Effector memory CD4-positive, alpha-beta T cell (primary cell): Measurements from ENCODE around the gene UCP2.
A peak's percentile ranks its signal among the peaks of the same experiment; 100 is the strongest.

Experiments
- DNase-seq, 3 donors: peaks; one replicate each; pipeline ENCODE4 v3.0.0-alpha.2; 2020
- H3K27ac ChIP-seq: 2 replicates; pipeline ENCODE4 v1.7.0; 2013; ENCODE audit warnings: mild to moderate bottlenecking, low read length, moderate library complexity; ENCODE audit not compliant: insufficient read depth, poor library complexity, severe bottlenecking
- H3K27me3 ChIP-seq: replicated peaks from 2 replicates; pipeline ENCODE4 v1.7.0; 2013; ENCODE audit warnings: mild to moderate bottlenecking, low read length; ENCODE audit not compliant: insufficient read depth, control insufficient read depth, poor library complexity, severe bottlenecking
- H3K36me3 ChIP-seq: 2 replicates; pipeline ENCODE4 v1.7.0; 2013; ENCODE audit warnings: mild to moderate bottlenecking, low read length, moderate library complexity; ENCODE audit not compliant: control insufficient read depth, insufficient read depth
- H3K4me1 ChIP-seq: 2 replicates; pipeline ENCODE4 v1.7.0; 2013; ENCODE audit warnings: low read length, mild to moderate bottlenecking; ENCODE audit not compliant: control insufficient read depth, insufficient read depth, poor library complexity, severe bottlenecking
- H3K4me3 ChIP-seq: 2 replicates; pipeline ENCODE4 v1.7.0; 2013; ENCODE audit warnings: low read length, low read depth, mild to moderate bottlenecking; ENCODE audit not compliant: insufficient read depth, poor library complexity, severe bottlenecking
- H3K9me3 ChIP-seq: 2 replicates; pipeline ENCODE4 v1.7.0; 2013; ENCODE audit warnings: mild to moderate bottlenecking, low read length, moderate library complexity; ENCODE audit not compliant: control insufficient read depth

Gene UCP2

GRCh38 chr11:73980001-73980961, 2.4 kb downstream of the UCP2 start:
- Histone ChIP-seq H3K4me1 (peaks cover 68% of the 10 kb centered on the region), H3K36me3 (peaks cover 48% of the 10 kb centered on the region), H3K4me3 (peak overlapping the region; percentile 71), H3K9me3 (no peaks in the 10 kb centered on the region), H3K27ac (peak overlapping the region; percentile 92), H3K27me3 (no peaks in the 10 kb centered on the region)
- peak; percentile 60 to 73 (median 66) for DNase-seq

DNA sequence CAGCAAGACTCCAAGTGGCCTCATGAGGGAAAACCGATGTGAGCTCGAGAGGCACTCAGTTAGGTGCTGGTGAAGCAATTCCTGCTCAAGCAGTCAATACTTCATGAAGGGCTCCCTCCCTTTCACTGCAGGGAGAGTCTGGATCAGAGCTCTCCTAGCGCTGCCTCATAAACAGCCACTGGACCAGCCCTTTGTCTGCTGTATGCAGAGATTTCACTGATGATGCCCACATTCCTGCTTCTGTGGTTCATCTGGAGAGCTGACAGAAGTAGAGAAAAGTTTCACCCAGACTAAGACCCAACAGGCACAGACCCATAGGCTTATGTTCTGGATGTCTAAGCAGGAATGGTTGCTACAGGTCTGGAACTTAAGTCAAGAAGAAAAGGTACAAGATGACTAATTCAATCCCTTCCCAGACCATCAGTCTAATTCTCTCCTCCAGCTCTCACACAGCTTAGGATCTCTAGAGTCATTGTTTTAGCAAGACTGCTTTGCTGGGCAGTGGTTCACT, 4.0 kb downstream of the UCP2 start:
- H3K4me1 ChIP-seq, result peaks cover 82% of the 10 kb centered on the region
- H3K9me3 ChIP-seq, result no peaks in the 10 kb centered on the region
- peak overlapping the region; percentile 71 for H3K4me3 ChIP-seq
- no peaks in the 10 kb centered on the region for H3K27me3 ChIP-seq
- peak overlapping the region; percentile 92 for H3K27ac ChIP-seq
- H3K36me3 ChIP-seq, result peaks cover 56% of the 10 kb centered on the region
- DNase-seq, result no peak

DNA sequence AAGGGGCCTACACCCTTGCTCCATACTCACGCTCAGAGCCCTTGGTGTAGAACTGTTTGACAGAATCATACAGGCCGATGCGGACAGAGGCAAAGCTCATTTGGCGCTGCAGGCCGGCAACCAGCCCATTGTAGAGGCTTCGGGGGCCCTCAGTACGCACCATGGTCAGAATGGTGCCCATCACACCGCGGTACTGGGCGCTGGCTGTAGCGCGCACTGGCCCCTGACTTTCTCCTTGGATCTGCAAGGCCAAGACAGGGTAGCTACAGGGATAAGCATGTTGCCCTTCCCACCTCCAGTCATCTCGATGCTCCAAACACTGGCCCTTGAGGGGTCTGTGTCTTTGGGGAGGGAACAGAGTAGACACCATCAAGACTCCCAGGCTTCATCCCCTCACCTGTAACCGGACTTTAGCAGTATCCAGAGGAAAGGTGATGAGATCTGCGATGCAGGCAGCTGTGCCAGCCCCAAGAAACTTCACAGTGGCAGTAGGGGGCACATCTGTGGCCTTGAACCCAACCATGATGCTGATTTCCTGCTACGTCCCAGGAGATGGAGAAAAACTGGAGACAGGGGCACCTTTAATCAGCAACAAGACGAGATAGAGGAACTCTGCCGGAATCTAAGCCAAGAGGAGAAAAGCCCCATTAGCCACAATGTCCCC, 4.7 kb downstream of the UCP2 start:
- Histone ChIP-seq H3K4me1 (peaks cover 85% of the 10 kb centered on the region), H3K36me3 (peaks cover 56% of the 10 kb centered on the region), H3K9me3 (no peaks in the 10 kb centered on the region), H3K27me3 (no peaks in the 10 kb centered on the region), H3K4me3 (peak overlapping the region; percentile 71), H3K27ac (peak overlapping the region; percentile 92)
- no peak for DNase-seq

DNA sequence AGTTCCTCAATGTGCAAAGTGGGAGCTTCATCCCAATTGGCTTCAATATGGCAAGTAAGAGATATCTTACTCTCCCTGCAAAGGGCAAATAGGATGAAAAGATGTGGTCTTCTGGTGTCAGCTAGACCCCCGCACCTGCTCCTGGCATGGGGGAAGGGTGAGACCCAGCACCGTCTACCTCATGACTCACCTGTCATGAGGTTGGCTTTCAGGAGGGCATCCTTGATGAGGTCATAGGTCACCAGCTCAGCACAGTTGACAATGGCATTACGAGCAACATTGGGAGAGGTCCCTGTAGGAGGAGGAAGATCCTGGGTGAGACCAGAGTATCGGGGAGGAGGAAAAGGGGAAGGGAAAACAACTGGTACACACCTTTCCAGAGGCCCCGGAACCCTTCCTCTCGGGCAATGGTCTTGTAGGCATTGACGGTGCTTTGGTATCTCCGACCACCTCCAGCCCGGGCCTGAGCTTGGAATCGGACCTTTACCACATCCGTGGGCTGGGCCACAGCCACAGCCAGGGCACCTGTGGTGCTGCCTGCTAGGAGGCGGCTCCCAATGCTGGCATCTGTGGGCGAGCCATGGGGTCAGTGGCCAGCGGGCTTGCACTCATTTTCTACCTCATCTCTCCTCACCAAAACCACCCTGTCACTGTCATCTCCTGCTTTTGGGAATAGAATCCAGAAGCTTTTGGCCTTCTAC, 6.0 kb downstream of the UCP2 start:
- peaks cover 53% of the 10 kb centered on the region for H3K36me3 ChIP-seq
- H3K27me3 ChIP-seq, result no peaks in the 10 kb centered on the region
- no peak overlapping the region for H3K4me3 ChIP-seq
- DNase-seq, result no peak
- no peaks in the 10 kb centered on the region for H3K9me3 ChIP-seq
- H3K27ac ChIP-seq, result peak overlapping the region; percentile 92
- peaks cover 97% of the 10 kb centered on the region for H3K4me1 ChIP-seq

GRCh38 chr11:73975479-73975757, 7.2 kb downstream of the UCP2 start:
- Histone ChIP-seq H3K9me3 (no peaks in the 10 kb centered on the region), H3K4me1 (peaks cover 96% of the 10 kb centered on the region), H3K27me3 (no peaks in the 10 kb centered on the region), H3K4me3 (no peak overlapping the region), H3K27ac (peak overlapping the region; percentile 54), H3K36me3 (peaks cover 48% of the 10 kb centered on the region)
- DNase-seq, result no peak

DNA sequence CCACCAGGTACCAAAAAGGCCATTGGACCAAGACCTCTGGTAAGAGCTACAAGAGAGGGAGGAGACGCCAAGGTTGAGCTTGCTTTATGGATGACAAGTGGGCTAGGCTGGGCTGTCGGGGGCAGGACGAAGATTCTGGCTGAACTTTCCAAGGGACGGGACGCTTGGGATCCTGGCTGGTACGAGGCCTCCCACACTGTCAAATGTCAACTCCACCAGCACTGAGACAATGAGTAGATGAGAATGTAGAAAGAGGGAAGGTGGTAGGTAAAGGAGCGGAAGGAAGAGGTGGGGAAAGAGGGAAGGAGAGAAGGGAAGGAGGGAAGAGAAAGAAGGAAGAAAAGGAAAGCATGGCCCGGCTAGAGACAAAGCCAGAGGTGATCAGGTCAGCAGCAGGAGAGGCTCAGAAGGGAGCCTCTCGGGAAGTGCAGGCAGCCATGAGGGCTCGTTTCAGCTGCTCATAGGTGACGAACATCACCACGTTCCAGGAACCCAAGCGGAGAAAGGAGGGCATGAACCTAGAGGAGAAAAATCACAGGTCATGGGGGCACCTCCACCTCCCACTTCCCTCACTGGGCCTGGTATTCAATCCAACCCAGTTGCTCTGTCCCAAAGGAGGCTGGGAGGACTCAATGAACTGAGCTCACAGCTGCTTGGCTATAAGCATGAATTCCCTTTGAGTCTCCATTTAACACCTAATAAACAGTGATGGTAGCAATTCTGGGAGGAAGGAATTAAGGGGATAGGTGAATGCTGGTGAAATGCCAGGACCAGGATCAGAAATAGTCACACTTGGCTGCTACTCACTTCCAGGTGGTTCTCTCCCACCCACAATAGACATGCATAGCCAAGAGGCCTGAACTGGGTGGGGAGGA, 7.8 kb downstream of the UCP2 start:
- no peaks in the 10 kb centered on the region for H3K27me3 ChIP-seq
- peaks cover 97% of the 10 kb centered on the region for H3K4me1 ChIP-seq
- H3K4me3 ChIP-seq, result peak overlapping the region; percentile 23
- no peak for DNase-seq
- H3K27ac ChIP-seq, result peak overlapping the region; percentile 54
- peaks cover 45% of the 10 kb centered on the region for H3K36me3 ChIP-seq
- no peaks in the 10 kb centered on the region for H3K9me3 ChIP-seq

DNA sequence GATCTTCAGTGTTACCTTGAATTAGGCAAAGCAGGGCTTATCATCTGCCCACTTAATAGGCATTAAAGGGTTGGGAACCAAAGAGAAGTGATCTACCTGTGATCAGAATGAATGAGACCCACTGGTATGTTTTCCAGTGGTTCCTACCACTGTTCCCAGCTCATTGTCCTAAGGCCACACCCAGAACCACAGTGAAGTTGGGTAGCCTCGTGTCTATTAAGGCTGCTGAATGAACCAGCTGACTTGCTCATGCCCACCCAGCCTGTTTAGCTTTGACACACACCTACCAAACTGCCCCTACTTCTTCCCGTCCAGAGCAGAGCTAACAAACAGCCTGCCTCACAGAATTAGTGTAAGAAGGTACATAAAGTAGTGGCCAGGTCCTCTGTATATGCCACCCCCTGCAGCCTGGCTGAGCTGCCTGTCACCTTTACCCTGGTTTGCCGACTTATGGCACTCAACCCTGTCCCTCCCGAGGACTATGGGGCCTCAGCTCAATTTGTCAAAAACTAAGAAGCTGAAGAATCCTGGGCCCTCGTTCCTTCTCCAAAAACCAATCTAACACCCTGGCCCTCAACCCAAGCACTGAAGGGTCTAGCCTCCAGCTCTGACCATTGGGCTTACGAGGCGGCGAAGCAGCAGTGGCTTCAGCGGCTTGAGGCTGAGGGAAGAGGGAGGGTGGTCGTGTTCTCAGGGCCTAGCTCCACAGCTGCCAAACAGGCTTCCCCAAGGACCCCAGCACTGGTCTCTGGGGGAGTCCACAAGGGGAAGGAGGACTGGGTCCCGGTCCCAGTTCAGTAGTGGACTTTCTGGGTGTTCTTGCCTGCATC, 9.8 kb downstream of the UCP2 start:
- no peak overlapping the region for H3K4me3 ChIP-seq
- DNase-seq, result no peak
- H3K9me3 ChIP-seq, result no peaks in the 10 kb centered on the region
- H3K27ac ChIP-seq, result peak overlapping the region; percentile 54
- no peaks in the 10 kb centered on the region for H3K27me3 ChIP-seq
- H3K4me1 ChIP-seq, result peaks cover 97% of the 10 kb centered on the region
- H3K36me3 ChIP-seq, result peaks cover 33% of the 10 kb centered on the region

GRCh38 chr11:73972187-73972586, 10.5 kb downstream of the UCP2 start:
- H3K27ac ChIP-seq, result peak overlapping the region; percentile 49
- H3K9me3 ChIP-seq, result no peaks in the 10 kb centered on the region
- H3K36me3 ChIP-seq, result peaks cover 26% of the 10 kb centered on the region
- H3K27me3 ChIP-seq, result no peaks in the 10 kb centered on the region
- H3K4me3 ChIP-seq, result no peak overlapping the region
- DNase-seq, result no peak
- H3K4me1 ChIP-seq, result peaks cover 94% of the 10 kb centered on the region
